GM12892 (cell line): Measurements from ENCODE around the gene SURF4.

ENCODE experiments used
- POLR2A ChIP-seq: IDR thresholded peaks from 2 replicates; pipeline ENCODE4 v1.6.1; 2011; ENCODE audit warnings: low read depth, low read length, control low read depth
- POLR2AphosphoS5 ChIP-seq: IDR thresholded peaks from 2 replicates; pipeline ENCODE4 v1.6.1; 2011; ENCODE audit warnings: low read depth, low read length, control low read depth
- TAF1 ChIP-seq: IDR thresholded peaks from 2 replicates; pipeline ENCODE4 v1.6.1; 2011; ENCODE audit warnings: low read depth, mild to moderate bottlenecking, control low read depth, low read length, borderline replicate concordance

DNA sequence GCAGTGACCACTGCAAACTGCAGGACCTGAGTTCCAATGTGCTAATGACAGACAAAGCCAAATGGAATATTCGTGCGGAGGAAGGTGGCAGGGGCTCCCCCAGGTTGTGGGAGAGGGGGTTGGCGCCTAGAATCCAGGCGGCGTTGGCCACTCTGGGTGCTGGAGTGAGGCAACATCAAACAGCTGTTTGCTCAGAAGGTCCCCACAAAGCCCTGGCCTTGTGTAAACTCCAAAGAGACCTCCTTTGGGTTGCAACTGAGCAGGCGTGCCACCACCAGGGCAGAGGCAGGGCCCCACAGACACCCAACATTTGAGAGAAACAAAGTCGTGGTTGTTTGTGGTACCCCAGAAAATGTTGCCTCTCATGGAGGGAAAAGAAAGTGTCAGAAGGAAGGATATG lies 14.9 kb upstream of the SURF4 start:
- no peak for TF ChIP-seq POLR2AphosphoS5
- no peak for TF ChIP-seq TAF1
- no peak for TF ChIP-seq POLR2A
